Skeletal muscle tissue (tissue), 4 donors: ENCODE data around the gene UIMC1. TPM values are rescaled to one million over a fixed set of nuclear protein-coding genes. Genes with fewer than 3 reads are reported as not detected.

Source experiments
- H3K27ac ChIP-seq: one replicate; pipeline ENCODE4 v1.7.0; 2013; ENCODE audit warnings: mild to moderate bottlenecking, low read depth, low read length, inconsistent platforms
- H3K27me3 ChIP-seq, 3 donors: one replicate each; pipeline ENCODE4 v1.7.0; 2013; ENCODE audit warnings: low read length in 3 of 3; ENCODE audit not compliant: control insufficient read depth in 3 of 3, insufficient read depth in 3 of 3
- H3K36me3 ChIP-seq, 3 donors: one replicate each; pipeline ENCODE4 v1.7.0; 2013; ENCODE audit warnings: low read length in 3 of 3; ENCODE audit not compliant: control insufficient read depth in 3 of 3, insufficient read depth in 3 of 3
- H3K4me1 ChIP-seq, 3 donors: one replicate each; pipeline ENCODE4 v1.7.0; 2013; ENCODE audit warnings: low read length in 3 of 3, mild to moderate bottlenecking in 3 of 3; ENCODE audit not compliant: control insufficient read depth in 3 of 3, insufficient read depth in 3 of 3
- H3K4me3 ChIP-seq, 3 donors: one replicate each; pipeline ENCODE4 v1.7.0; 2013; ENCODE audit warnings: low read length in 3 of 3
- H3K9ac ChIP-seq, 3 donors: one replicate each; pipeline ENCODE4 v1.7.0; 2013; ENCODE audit warnings: low read length in 3 of 3, mild to moderate bottlenecking in 3 of 3, moderate library complexity in 2 of 3, low read depth in 1 of 3
- H3K9me3 ChIP-seq, 3 donors: one replicate each; pipeline ENCODE4 v1.7.0; 2013; ENCODE audit warnings: low read length in 3 of 3; ENCODE audit not compliant: control insufficient read depth in 3 of 3
- total RNA-seq: library from RNA; depleted of rRNA; stranded (reverse); fragments of >200 nt; gene quantifications from one replicate; pipeline ENCODE4 v1.2.3, GENCODE V29; 2014
- donor health status: Osteomylitis.

UIMC1 gene
- total RNA-seq, 1 donor from 2014 or later: 40.2 TPM

DNA sequence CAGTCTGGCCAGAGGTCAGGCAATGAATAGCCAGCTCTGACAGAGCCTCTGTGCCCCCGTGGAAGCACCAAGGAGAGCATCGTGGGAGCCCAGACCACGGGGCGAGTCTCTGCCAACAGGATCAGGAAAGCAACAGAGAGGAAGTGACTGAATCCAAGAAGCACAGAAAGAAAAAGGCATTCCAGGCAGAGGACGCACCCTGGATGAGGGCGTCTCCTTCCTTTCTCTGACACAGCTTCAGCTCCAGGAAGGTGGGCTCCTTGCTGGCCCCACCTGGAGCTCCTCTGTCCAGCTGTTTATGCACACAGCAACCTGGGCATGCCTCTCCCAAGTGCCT lies 124.0 kb downstream of the UIMC1 start:
- Histone ChIP-seq H3K9me3 (no peaks in the 10 kb centered on the region), H3K4me1 (peaks cover 0 to 21% (median 16%) of the 10 kb centered on the region in 3 donors), H3K4me3 (no peak overlapping the region), H3K9ac (no peak overlapping the region), H3K27ac (no peak overlapping the region), H3K36me3 (no peaks in the 10 kb centered on the region), H3K27me3 (peaks cover 3 to 15% (median 5%) of the 10 kb centered on the region in 3 donors)

DNA sequence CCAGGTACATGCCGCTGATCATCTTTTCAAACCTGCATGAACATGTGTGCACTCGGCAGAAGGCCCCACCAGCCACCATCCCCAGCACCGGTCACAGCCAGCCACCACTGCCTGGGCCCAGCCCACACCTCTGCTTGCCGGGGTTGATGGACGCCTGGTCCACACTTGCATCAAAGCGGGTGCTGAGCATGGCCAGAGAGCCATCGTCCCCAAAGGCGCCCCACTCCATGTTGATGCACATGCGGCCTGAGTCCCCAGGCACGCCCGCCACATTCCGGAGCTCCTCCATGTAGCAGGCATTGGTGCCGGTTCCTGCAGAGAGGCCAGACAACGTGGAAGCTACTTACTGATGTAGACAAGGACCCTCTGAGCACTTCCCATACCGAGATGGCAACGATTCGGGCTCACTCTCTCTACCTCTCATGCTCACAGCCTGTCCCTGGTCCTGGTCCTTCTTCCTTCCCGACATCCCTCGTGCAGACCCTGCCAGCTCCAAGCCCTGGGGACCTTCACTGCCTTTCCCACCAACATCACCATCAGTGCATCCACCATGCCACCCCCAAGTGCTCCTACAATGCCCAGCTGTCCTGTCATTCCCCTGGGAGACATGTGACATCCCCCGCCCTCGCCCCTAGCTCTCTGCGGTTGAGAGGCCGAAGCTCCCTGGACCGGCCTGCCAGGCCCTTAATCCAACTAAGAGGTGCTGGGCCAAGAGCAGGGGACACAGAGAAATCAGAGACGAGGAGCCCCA lies 124.6 kb downstream of the UIMC1 start:
- H3K27ac ChIP-seq: no peak overlapping the region
- no peak overlapping the region for H3K4me3 ChIP-seq
- no peak overlapping the region for H3K9ac ChIP-seq
- H3K9me3 ChIP-seq: no peaks in the 10 kb centered on the region
- H3K36me3 ChIP-seq: no peaks in the 10 kb centered on the region
- H3K4me1 ChIP-seq: peaks cover 0 to 21% (median 16%) of the 10 kb centered on the region in 3 donors
- H3K27me3 ChIP-seq: peaks cover 5 to 19% (median 5%) of the 10 kb centered on the region in 3 donors

DNA sequence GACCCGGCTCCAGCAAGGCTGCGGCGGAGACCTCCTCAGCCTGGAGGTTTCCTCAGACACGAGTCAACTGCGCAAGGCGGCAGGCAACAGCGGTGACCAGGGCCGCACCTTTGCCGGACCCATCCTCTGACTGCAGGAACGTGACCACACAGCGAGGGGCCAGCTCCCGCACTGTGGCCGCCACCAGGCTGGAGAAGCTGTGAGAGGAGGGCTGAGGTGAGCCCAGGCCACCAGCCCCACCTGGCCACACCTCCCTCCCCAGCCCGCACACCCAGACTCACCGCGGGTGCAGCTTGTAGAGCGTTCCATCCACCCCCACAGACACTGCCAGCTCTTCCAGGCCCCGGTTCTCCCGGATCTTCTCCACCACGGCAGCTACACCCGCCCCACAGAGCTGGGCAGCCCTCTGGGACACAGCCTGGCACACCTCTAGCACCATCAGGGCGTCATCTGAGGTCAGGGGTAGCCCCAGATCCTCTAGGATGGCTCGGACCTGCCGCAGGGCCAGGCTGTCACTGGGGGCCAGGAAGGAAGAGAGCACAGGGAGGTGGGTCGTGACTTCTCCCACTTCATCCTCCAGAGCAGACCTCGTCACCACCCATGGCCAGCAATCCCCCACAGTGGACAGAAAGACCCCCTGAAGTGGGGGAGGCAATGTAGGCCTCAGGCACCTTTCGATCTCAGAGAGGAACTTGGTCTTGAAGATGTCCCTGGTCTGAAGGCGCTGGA lies 125.4 kb downstream of the UIMC1 start:
- H3K9ac ChIP-seq: no peak overlapping the region
- H3K4me1 ChIP-seq: peaks cover 0 to 21% (median 16%) of the 10 kb centered on the region in 3 donors
- H3K36me3 ChIP-seq: no peaks in the 10 kb centered on the region
- H3K9me3 ChIP-seq: no peaks in the 10 kb centered on the region
- peaks cover 13 to 27% (median 13%) of the 10 kb centered on the region in 3 donors for H3K27me3 ChIP-seq
- H3K27ac ChIP-seq: no peak overlapping the region
- H3K4me3 ChIP-seq: no peak overlapping the region

DNA sequence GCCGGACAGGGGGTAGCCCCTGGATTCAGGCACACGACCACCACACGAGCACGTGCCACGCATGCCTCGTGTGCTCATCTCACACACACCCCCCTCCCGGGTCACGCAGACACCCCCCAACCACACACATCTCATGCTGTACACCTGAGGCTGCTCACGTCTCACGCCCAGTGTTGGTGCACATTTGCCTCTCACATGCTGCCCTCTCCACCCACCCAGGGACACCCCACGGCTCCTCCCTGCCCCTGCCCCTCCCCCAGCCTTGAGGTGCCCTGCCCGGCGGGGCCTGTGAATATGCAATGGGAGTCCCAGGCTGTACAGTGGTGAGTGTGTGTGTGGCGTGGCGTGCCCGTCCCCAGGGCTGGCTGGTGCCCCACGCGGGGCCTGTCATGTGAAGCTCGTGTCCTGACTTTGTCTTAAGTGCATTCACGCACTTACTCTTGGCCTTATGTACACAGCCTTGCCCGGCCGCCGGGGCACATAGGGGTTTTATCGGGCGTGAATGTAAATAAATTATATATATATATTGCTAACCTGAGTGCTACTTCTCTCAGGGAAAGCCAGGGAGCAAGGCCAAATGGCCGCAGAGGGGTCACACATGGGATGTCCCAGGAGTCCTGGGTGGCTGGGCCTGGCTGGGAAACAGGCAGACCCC lies 126.1 kb downstream of the UIMC1 start:
- Histone ChIP-seq H3K9ac (no peak overlapping the region), H3K4me1 (peaks cover 0 to 21% (median 16%) of the 10 kb centered on the region in 3 donors), H3K9me3 (no peaks in the 10 kb centered on the region), H3K27ac (no peak overlapping the region), H3K36me3 (no peaks in the 10 kb centered on the region), H3K4me3 (no peak overlapping the region), H3K27me3 (peaks cover 19 to 34% (median 20%) of the 10 kb centered on the region in 3 donors)

DNA sequence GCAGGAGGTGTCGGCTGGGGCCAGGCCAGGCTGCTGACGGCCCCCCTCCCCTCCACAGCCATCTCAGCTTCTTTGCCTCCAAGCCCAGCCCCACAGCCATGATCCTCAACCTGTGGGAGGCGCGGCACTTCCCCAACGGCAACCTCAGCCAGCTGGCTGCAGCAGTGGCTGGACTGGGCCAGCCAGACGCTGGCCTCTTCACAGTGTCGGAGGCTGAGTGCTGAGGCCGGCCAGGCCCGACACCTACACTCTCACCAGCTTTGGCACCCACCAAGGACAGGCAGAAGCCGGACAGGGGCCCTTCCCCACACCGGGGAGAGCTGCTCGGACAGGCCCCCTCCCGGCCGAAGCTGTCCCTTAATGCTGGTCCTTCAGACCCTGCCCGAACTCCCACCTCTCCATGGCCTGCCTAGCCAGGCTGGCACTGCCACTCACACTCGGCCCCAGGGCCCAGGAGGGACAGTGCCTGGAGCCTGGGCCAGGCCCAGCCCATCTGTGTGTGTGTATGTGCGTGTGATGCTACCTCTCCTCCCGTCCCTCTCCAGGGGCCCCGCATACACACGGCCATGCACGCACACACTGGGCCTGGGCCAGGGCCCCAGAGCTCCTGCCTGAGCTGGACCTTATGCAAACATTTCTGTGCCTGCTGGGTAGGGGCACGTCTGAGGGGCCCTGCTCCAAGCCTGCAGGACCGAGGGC lies 126.8 kb downstream of the UIMC1 start:
- Histone ChIP-seq H3K9me3 (no peaks in the 10 kb centered on the region), H3K27me3 (peaks cover 24 to 38% (median 27%) of the 10 kb centered on the region in 3 donors), H3K4me1 (peaks cover 0 to 21% (median 16%) of the 10 kb centered on the region in 3 donors), H3K9ac (no peak overlapping the region), H3K36me3 (no peaks in the 10 kb centered on the region), H3K27ac (no peak overlapping the region), H3K4me3 (no peak overlapping the region)

DNA sequence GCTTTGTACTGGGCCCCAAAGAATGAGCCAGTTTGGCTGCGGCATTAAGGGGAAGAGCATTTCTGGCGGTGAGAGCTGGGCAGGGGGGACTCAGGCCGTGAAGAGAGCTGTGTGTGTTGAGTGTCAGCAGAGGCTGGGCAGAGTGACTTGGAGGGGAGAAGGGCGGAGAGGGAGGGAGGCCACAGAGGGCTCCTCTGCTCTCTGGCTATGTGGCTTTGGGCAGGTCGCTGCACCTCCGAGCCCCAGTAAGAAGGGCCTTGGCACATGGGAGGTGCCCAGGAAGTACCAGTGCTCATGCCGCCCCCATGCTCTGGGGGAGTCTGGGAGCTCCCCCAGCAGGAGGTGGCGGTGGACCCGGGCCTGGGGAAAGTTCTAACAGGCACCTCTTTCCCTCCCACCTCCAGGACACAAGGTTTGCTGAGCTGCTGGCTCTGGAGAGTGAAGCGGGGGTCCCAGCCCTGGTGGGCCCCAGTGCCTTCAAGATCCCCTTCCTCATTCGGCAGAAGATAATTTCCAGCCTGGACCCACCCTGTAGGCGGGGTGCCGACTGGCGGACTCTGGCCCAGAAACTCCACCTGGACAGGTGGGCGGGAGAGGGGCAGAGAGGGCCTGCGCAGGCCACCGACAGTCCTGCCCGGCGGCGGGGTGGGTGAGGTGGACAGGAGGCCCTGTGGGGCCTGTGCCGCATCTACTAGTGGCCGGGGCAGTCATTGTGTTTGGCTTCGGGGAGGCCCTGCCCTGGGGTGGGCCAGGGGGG lies 127.5 kb downstream of the UIMC1 start:
- Histone ChIP-seq H3K27ac (no peak overlapping the region), H3K4me1 (peaks cover 0 to 17% (median 9%) of the 10 kb centered on the region in 3 donors), H3K9me3 (no peaks in the 10 kb centered on the region), H3K4me3 (no peak overlapping the region), H3K9ac (no peak overlapping the region), H3K27me3 (peaks cover 31 to 43% (median 34%) of the 10 kb centered on the region in 3 donors), H3K36me3 (no peaks in the 10 kb centered on the region)

DNA sequence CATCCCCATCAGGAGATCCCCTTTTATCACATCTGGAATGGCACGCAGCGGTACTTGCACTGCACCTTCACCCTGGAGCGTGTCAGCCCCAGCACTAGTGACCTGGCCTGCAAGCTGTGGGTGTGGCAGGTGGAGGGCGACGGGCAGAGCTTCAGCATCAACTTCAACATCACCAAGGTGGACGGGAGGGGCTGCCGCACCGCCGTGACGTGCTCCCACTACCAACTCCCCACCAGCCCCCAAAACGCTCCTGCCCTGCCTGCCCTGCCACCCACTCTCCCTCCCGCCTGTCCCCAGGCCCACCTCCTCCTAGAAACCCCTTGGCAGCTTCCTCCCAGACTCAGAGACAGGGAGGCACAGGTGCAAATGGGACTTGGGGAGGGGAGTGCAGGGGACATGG lies 128.1 kb downstream of the UIMC1 start:
- Histone ChIP-seq H3K4me1 (peaks cover 0 to 13% (median 7%) of the 10 kb centered on the region in 3 donors), H3K36me3 (no peaks in the 10 kb centered on the region), H3K4me3 (no peak overlapping the region), H3K27me3 (peaks cover 38 to 49% (median 41%) of the 10 kb centered on the region in 3 donors), H3K27ac (no peak overlapping the region), H3K9ac (no peak overlapping the region), H3K9me3 (no peaks in the 10 kb centered on the region)

DNA sequence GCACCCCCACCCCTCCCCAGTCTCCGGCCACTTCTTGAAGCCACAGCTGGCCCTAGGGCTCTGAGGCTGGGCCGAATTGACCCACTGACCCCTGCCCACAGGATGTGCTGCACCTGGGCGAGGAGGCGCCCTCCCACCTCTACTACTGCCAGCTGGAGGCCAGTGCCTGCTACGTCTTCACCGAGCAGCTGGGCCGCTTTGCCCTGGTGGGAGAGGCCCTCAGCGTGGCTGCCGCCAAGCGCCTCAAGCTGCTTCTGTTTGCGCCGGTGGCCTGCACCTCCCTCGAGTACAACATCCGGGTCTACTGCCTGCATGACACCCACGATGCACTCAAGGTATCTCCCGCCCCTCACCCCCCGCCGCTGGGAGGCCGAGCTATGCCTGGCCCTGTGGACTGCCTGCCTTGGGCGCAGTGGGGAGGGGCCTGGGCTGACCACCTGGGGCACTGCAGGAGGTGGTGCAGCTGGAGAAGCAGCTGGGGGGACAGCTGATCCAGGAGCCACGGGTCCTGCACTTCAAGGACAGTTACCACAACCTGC lies 128.7 kb downstream of the UIMC1 start:
- Histone ChIP-seq H3K27ac (no peak overlapping the region), H3K9me3 (no peaks in the 10 kb centered on the region), H3K36me3 (no peaks in the 10 kb centered on the region), H3K27me3 (peaks cover 39 to 50% (median 43%) of the 10 kb centered on the region in 3 donors), H3K4me3 (no peak overlapping the region), H3K4me1 (peaks cover 0 to 11% (median 7%) of the 10 kb centered on the region in 3 donors), H3K9ac (no peak overlapping the region)
